AG04449 (cell line): ENCODE measurements around the gene DYTN.

Experiments used
- CTCF ChIA-PET: fragments of 350-600 bp; formaldehyde crosslinking; extraction: SDS; loops from one replicate; lab custom pipeline; 2021; ENCODE audit warnings: antibody characterized with exemption; lab: Yijun Ruan, JAX
- POLR2A ChIA-PET: fragments of 400-600, 350-600 bp; formaldehyde crosslinking; extraction: SDS; loops from one replicate; lab custom pipeline; 2020; ENCODE audit warnings: antibody characterized with exemption, inconsistent platforms; lab: Yijun Ruan, JAX
- DNase-seq: peaks from one replicate; pipeline ENCODE4 v3.0.0-alpha.2; 2010; ENCODE audit warnings: low read depth, low spot score
- H3K4me3 ChIP-seq: 2 replicates; pipeline ENCODE4 v1.5.1; 2011; ENCODE audit warnings: low read depth, mild to moderate bottlenecking, control low read depth, low read length
- CTCF ChIP-seq: IDR thresholded peaks from one replicate; pipeline ENCODE4 v1.5.1; 2011; ENCODE audit warnings: mild to moderate bottlenecking, moderate library complexity, low read length, control low read depth, inconsistent platforms; ENCODE audit not compliant: insufficient read depth; ENCODE audit errors: missing control alignments

The DYTN gene

GRCh38 chr2:206614811-206615210, 103.4 kb downstream of the DYTN start:
- no peak for TF ChIP-seq CTCF
- no peak overlapping the region for H3K4me3 ChIP-seq
- ChIA-PET POLR2A (no interaction called here), CTCF (no interaction called here)
- DNase-seq, result no peak

DNA sequence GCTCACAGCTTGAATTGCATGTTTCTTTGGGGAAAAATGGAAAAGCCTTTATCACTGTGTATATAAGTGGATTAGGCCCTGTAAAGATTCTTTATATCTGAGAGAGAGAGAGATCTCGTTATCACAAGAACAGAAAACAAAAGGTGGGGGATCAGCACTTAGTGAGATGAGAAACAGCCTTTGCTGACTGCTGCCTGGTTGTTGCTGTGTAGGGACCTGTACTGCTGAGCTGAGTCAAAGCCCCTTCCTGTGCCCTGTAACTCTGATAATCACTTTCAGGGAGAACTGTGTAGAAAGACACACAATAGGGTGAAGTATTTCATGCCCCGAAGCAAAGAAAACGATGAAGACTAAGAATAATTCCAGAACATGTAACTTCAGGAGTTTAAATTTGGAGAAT, 106.5 kb downstream of the DYTN start:
- no peak for DNase-seq
- POLR2A ChIA-PET, result no interaction called here
- H3K4me3 ChIP-seq, result no peak overlapping the region
- CTCF ChIA-PET, result interaction anchor here (0.9 kb wide), 1 partner anchor 20 kb away, joined by 3 read pairs; no protein-coding TSS in a partner anchor
- TF ChIP-seq CTCF, result no peak

DNA sequence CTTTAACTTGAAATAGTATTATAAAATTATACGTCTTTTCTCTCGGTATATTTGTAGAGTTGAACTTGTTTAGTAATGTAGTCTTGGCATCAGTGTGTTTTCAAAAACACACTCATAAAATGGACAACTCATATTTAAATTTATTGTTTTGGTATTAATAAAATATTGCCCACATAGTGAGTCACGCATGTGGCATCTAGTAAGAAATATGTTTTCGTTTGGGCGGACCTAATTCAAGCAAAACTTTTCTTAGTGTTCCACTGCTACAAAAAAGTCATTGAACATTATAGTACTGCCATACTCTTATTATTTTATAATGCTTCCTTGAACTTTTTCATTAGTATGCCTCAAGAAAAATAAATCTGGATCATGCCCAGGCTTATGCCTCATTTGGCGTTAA, 107.0 kb downstream of the DYTN start:
- no peak for DNase-seq
- no peak for TF ChIP-seq CTCF
- CTCF ChIA-PET, result interaction anchor here (0.9 kb wide), 1 partner anchor 19 kb away, joined by 3 read pairs; no protein-coding TSS in a partner anchor
- POLR2A ChIA-PET, result no interaction called here
- no peak overlapping the region for H3K4me3 ChIP-seq

- ChIA-PET CTCF (no interaction called here), POLR2A (no interaction called here)
- no peak for DNase-seq
- no peak overlapping the region for H3K4me3 ChIP-seq
- TF ChIP-seq CTCF, result no peak
These were observed 107.7 kb downstream of the DYTN start for GRCh38 chr2:206610451-206610850.

DNA sequence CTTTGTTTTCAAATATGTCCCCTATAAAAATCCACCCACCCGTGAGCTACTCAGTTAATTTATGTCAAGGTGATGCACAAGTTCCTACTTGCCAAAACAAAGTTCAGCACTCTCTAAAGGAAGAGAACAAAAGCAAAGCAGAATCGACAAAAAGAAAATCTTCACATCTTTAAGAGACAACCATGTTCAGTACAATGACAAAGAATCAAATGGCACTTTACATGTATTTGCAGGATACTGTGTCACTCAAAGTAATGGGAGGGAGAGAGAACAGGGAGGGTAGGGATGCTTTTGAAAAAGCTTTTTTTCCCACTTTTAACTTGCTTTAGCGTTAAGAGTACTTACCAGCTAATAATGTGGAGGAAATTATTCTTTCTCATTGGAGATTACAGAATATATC, 115.0 kb downstream of the DYTN start:
- H3K4me3 ChIP-seq, result no peak overlapping the region
- CTCF ChIA-PET, result no interaction called here
- no peak for DNase-seq
- no peak for TF ChIP-seq CTCF
- POLR2A ChIA-PET, result no interaction called here
